GM20431 (cell line): ENCODE data around the gene ZMYM2.

Source experiments
- in situ Hi-C: fragments of 300-500 bp; cut with MseI, MboI; formaldehyde crosslinking; loops from one replicate; pipeline ENCODE4 v1.15.0; 2020; ENCODE audit warnings: low sequenced_read_pairs; ENCODE audit not compliant: unreplicated experiment

ZMYM2 gene

GRCh38 chr13:19981685-19982238 is 23.2 kb downstream of the ZMYM2 start:
- in situ Hi-C loops, result no loop called here

DNA sequence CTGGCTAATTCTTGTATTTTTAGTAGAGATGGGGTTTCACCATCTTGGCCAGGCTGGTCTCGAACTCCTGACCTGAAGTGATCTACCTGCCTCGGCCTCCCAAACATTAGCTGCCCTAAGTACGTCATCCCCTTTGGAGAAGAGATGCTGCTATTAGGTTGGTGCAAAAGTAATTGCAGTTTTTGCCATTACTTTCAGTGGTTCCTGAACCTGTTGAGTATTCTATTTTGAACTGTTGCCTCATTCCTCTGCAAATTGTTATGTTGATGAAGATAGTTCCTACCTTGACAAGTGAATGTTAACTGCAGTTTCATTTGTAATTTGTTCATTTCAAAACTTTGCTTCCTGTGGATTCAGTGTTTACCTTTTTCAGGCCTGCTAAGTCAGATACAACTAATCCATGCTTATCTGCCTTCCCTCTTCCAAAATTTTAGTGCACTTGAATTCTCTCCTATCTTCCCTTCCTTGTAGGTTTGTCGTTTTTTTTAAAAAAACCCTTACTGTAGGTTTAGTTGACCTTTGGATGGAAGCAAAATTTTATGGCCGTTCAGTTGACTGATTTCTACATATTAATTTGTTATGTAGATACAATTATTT is 24.0 kb downstream of the ZMYM2 start:
- in situ Hi-C loops, result no loop called here

GRCh38 chr13:19984430-19985218 is 26.1 kb downstream of the ZMYM2 start:
- in situ Hi-C loops, result no loop called here

DNA sequence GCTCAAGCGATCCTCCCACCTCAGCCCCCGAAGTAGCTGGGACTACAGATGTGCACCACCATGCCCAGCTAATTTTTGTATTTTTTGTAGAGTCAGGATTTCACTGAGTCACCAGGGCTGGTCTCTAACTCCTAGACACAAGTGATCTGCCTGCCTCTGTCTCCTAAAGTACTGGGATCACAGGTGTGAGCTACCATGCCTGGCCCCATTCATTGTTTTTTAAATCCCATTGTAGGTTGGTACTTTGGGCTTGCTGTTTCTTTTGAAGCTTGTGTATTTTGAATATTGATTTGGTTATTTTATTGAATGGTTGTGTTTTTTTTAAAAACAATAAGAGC is 26.7 kb downstream of the ZMYM2 start:
- in situ Hi-C loops, result no loop called here

GRCh38 chr13:19991531-19991930 is 33.0 kb downstream of the ZMYM2 start:
- in situ Hi-C loops, result no loop called here

- in situ Hi-C loops, result no loop called here
Observed at GRCh38 chr13:19993024-19993423, 34.5 kb downstream of the ZMYM2 start.

GRCh38 chr13:19998960-19999359 is 40.4 kb downstream of the ZMYM2 start:
- in situ Hi-C loops, result no loop called here

GRCh38 chr13:20000062-20000552 is 41.6 kb downstream of the ZMYM2 start:
- in situ Hi-C loops, result no loop called here

- in situ Hi-C loops, result no loop called here
Observed at GRCh38 chr13:20001366-20002190, 43.1 kb downstream of the ZMYM2 start.

DNA sequence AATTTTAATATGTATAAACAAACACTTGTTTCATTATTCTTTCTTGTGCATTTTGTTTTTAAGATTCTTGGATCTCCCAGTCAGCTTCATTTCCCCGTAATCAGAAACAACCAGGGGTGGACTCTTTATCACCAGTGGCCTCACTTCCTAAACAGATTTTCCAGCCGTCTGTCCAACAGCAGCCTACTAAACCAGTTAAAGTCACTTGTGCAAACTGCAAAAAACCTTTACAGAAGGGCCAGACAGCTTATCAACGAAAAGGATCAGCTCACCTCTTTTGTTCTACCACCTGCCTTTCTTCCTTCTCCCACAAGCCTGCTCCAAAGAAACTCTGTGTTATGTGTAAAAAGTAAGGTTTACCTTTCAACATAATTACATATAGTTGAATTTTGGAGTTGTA is 44.3 kb downstream of the ZMYM2 start:
- in situ Hi-C loops, result no loop called here

- in situ Hi-C loops, result no loop called here
Observed at GRCh38 chr13:20006206-20006605, 47.7 kb downstream of the ZMYM2 start.

DNA sequence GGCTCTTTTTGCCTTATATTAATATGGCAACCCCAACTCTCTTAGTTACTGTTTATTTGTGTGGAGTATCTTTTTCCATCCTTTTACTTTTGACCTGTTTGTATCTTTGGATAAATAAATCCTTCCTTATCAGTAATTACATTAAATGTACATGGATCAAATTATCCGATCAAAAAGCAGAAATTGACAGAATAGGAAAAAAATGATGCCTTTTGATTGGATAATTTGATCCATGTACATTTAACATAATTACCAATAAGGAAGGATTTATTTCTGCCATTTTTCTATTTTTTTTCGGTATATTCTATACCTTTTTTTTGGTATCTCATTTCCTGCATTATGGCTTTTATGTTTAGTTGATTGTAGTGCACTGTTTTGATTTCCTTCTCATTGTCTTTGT is 57.2 kb downstream of the ZMYM2 start:
- in situ Hi-C loops, result no loop called here

DNA sequence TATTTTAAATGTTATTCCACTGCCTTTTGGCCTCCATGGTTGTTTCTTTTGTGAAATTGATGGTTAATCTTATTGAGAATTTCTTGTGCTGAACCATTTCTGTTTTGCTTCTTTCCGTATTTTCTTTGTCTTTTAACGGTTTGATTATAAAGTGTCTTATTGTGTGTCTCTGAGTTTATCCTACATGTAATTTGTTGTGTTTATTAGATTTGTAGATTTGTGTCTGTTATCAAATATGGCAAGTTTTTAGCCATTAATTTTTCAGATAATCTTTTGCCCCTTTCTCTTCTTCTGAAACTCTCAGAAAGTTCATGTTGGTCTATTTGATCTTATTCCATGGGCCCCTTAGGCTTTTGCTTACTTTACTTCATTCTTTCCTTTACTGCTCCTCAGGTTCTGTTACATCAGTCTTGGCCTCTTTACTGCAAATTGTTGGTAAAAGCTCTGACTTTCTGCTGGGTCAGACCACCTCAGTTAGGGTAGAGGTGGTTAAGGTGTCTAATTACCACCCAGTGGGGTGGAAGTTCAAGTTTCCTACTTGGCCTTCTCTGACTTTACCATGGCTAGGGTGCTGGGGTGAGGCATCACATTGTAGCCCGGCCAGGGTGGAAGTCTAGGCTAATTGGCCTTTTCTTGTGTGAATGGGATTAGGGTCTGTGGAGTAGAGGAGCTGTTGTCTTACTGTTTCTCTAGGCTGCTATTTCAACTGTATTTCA is 58.3 kb downstream of the ZMYM2 start:
- in situ Hi-C loops, result no loop called here

DNA sequence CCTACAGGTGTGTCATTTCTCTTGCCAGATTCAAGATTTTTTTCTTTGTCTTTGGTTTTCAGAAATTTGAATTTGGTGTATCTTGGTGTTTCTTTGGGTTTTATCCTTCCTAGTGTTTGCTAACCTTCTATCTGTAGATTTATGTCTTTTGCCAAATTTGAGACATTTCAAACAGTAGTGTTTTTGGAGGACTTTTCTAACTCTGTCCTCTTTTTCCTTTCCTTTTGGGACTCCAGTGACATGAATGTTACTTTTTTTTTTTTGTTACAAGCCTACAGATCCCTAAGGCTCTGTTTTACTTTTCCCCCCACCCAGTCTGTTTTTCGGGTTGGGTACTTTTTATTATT is 58.8 kb downstream of the ZMYM2 start:
- in situ Hi-C loops, result no loop called here

DNA sequence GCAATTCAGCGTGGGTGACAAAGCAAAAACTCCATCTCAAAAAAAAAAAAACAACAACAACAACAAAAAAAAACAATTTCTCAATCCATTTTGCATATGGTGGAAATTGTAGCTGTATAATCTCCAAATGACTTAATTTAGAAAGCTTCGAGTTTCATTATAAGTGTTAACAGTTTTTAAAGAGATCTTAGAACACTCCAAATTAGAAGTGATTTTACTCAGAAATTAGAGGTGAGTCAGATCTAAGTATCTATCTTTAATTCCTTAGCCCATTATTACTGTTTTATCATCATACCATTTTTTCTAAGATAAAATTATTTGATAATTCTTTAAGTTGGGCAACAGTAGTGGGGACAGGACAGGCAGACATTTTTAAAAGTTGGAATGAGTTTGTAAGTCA is 60.5 kb downstream of the ZMYM2 start:
- in situ Hi-C loops, result no loop called here

GRCh38 chr13:20024702-20025101 is 66.2 kb downstream of the ZMYM2 start:
- in situ Hi-C loops, result no loop called here

GRCh38 chr13:20028953-20029352 is 70.4 kb downstream of the ZMYM2 start:
- in situ Hi-C loops, result no loop called here

DNA sequence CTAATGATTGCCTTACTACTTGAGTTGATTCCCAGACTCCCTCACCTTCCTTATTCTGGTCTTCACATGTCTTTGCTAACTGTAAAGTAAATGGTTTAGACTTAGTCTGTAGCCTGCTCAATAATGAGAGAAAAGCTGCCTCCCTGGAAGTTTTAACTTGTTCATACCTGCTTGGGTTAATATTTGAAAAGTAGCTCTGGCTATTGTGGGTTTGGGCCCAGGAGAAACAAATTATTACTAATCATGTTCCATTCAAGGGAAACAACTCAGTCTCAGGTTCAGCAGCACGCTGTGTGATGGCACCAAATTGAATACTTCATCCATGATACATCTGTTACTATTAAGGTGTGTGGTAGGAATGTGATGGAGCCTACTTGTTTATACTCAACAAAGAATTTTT is 75.0 kb downstream of the ZMYM2 start:
- in situ Hi-C loops, result no loop called here

DNA sequence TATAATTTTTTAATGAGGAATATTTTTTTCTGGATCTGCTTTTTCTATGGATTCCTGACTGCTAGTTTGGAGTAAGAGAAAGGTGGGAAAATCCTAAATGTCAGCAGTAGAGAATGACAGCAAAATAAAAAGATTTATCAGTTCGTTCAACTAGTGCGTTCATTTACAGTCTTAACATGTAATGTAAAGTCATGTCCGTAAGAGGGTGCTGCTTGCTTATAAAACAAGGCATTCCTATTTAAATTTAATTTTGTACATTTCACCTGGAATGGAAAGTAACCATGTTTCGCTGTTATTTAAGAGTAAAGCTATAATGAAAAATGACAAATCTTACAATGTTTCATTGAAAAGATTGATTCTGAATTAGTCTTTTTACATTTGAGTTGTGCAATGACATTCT is 76.6 kb downstream of the ZMYM2 start:
- in situ Hi-C loops, result no loop called here

GRCh38 chr13:20037908-20038307 is 79.4 kb downstream of the ZMYM2 start:
- in situ Hi-C loops, result no loop called here
